ENCODE results near the gene WDR33. TPM values are rescaled to one million over a fixed set of nuclear protein-coding genes. Genes with fewer than 3 reads are reported as not detected.
"Not testable (repeated sequence)": the region's sequence is repeated elsewhere in the genome, so short reads cannot be mapped to it uniquely, and the experiment has no call there.

Gene WDR33
- total and polyA plus RNA-seq, 5 donors from 2014 or later: 31.5 to 71.4 (median 36.3) TPM

GRCh38 chr2:127771756-127772155, 39.2 kb downstream of the WDR33 start:
- DNase-seq (no peak), ATAC-seq (ENCODE audit: low read depth in 2 of 2) (no peak)
- H3K36me3 Mint-ChIP-seq: peaks cover 18% of the 10 kb centered on the region
- peaks cover 9% of the 10 kb centered on the region for H3K4me1 ChIP-seq (ENCODE audit: control insufficient read depth, insufficient read depth, low read length, poor library complexity, severe bottlenecking)
- H3K36me3 ChIP-seq (ENCODE audit: control insufficient read depth, insufficient read depth, low read length): peaks cover 40% of the 10 kb centered on the region
- no peak overlapping the region for H3K27ac Mint-ChIP-seq
- H3K4me3 ChIP-seq (ENCODE audit: low read depth, low read length): no peak overlapping the region
- no peaks in the 10 kb centered on the region for H3K27me3 ChIP-seq (ENCODE audit: control insufficient read depth, insufficient read depth, low read length)
- H3K9me3 ChIP-seq (ENCODE audit: control insufficient read depth in 2 of 2, low read length in 2 of 2): no peaks in the 10 kb centered on the region
- no peak overlapping the region for H3K27ac ChIP-seq (ENCODE audit: insufficient read depth, low read length, poor library complexity, severe bottlenecking)
- H3K9me3 Mint-ChIP-seq: no peaks in the 10 kb centered on the region
- H3K27me3 Mint-ChIP-seq: no peaks in the 10 kb centered on the region
- peaks cover 21 to 42% (median 32%) of the 10 kb centered on the region in 4 donors for H3K4me1 Mint-ChIP-seq
- no peak overlapping the region for H3K4me3 Mint-ChIP-seq

- H3K36me3 Mint-ChIP-seq: peaks cover 20% of the 10 kb centered on the region
- no peak for ATAC-seq (ENCODE audit: low read depth in 2 of 2)
- peaks cover 18 to 36% (median 28%) of the 10 kb centered on the region in 4 donors for H3K4me1 Mint-ChIP-seq
- peaks cover 45% of the 10 kb centered on the region for H3K36me3 ChIP-seq (ENCODE audit: control insufficient read depth, insufficient read depth, low read length)
- no peak overlapping the region for H3K27ac Mint-ChIP-seq
- H3K9me3 Mint-ChIP-seq: no peaks in the 10 kb centered on the region
- H3K27me3 ChIP-seq (ENCODE audit: control insufficient read depth, insufficient read depth, low read length): no peaks in the 10 kb centered on the region
- no peak overlapping the region for H3K4me3 ChIP-seq (ENCODE audit: low read depth, low read length)
- H3K4me3 Mint-ChIP-seq: no peak overlapping the region
- peak in 1 of 3 donors; percentile 6 for DNase-seq
- peaks cover 3% of the 10 kb centered on the region for H3K4me1 ChIP-seq (ENCODE audit: control insufficient read depth, insufficient read depth, low read length, poor library complexity, severe bottlenecking)
- no peaks in the 10 kb centered on the region for H3K27me3 Mint-ChIP-seq
- H3K27ac ChIP-seq (ENCODE audit: insufficient read depth, low read length, poor library complexity, severe bottlenecking): no peak overlapping the region
- H3K9me3 ChIP-seq (ENCODE audit: control insufficient read depth in 2 of 2, low read length in 2 of 2): no peaks in the 10 kb centered on the region
These were observed 39.8 kb downstream of the WDR33 start for GRCh38 chr2:127770973-127771735.

- not testable (repeated sequence) for H3K27ac Mint-ChIP-seq; H3K27me3 Mint-ChIP-seq; DNase-seq; H3K4me3 ChIP-seq (ENCODE audit: low read depth, low read length); H3K9me3 ChIP-seq (ENCODE audit: control insufficient read depth in 2 of 2, low read length in 2 of 2); H3K27ac ChIP-seq (ENCODE audit: insufficient read depth, low read length, poor library complexity, severe bottlenecking); H3K4me3 Mint-ChIP-seq; ATAC-seq (ENCODE audit: low read depth in 2 of 2); H3K27me3 ChIP-seq (ENCODE audit: control insufficient read depth, insufficient read depth, low read length); H3K9me3 Mint-ChIP-seq; H3K4me1 ChIP-seq (ENCODE audit: control insufficient read depth, insufficient read depth, low read length, poor library complexity, severe bottlenecking)
- Mint-ChIP-seq H3K4me1 (peaks cover 14 to 30% (median 22%) of the 10 kb centered on the region in 4 donors), H3K36me3 (peaks cover 23% of the 10 kb centered on the region)
- H3K36me3 ChIP-seq (ENCODE audit: control insufficient read depth, insufficient read depth, low read length): peaks cover 51% of the 10 kb centered on the region
These were observed 40.4 kb downstream of the WDR33 start for GRCh38 chr2:127770534-127770933.

GRCh38 chr2:127769587-127769986, 41.4 kb downstream of the WDR33 start:
- Mint-ChIP-seq H3K4me1 (peaks cover 10 to 25% (median 19%) of the 10 kb centered on the region in 4 donors), H3K4me3 (no peak overlapping the region), H3K27ac (peak overlapping the region; percentile 2 to 78 (median 23)), H3K9me3 (no peaks in the 10 kb centered on the region), H3K36me3 (peaks cover 33% of the 10 kb centered on the region), H3K27me3 (no peaks in the 10 kb centered on the region)
- no peaks in the 10 kb centered on the region for H3K27me3 ChIP-seq (ENCODE audit: control insufficient read depth, insufficient read depth, low read length)
- H3K4me1 ChIP-seq (ENCODE audit: control insufficient read depth, insufficient read depth, low read length, poor library complexity, severe bottlenecking): no peaks in the 10 kb centered on the region
- no peak overlapping the region for H3K4me3 ChIP-seq (ENCODE audit: low read depth, low read length)
- no peaks in the 10 kb centered on the region for H3K9me3 ChIP-seq (ENCODE audit: control insufficient read depth in 2 of 2, low read length in 2 of 2)
- DNase-seq: no peak
- no peak for ATAC-seq (ENCODE audit: low read depth in 2 of 2)
- H3K36me3 ChIP-seq (ENCODE audit: control insufficient read depth, insufficient read depth, low read length): peaks cover 60% of the 10 kb centered on the region
- H3K27ac ChIP-seq (ENCODE audit: insufficient read depth, low read length, poor library complexity, severe bottlenecking): no peak overlapping the region

- H3K27me3 ChIP-seq (ENCODE audit: control insufficient read depth, insufficient read depth, low read length): no peaks in the 10 kb centered on the region
- ATAC-seq (ENCODE audit: low read depth in 2 of 2) (no peak), DNase-seq (no peak)
- H3K4me3 Mint-ChIP-seq: peak overlapping the region in 1 of 4 donors; percentile 16
- H3K27me3 Mint-ChIP-seq: no peaks in the 10 kb centered on the region
- no peaks in the 10 kb centered on the region for H3K9me3 ChIP-seq (ENCODE audit: control insufficient read depth in 2 of 2, low read length in 2 of 2)
- H3K4me1 ChIP-seq (ENCODE audit: control insufficient read depth, insufficient read depth, low read length, poor library complexity, severe bottlenecking): no peaks in the 10 kb centered on the region
- peaks cover 10 to 25% (median 19%) of the 10 kb centered on the region in 4 donors for H3K4me1 Mint-ChIP-seq
- no peak overlapping the region for H3K4me3 ChIP-seq (ENCODE audit: low read depth, low read length)
- H3K36me3 ChIP-seq (ENCODE audit: control insufficient read depth, insufficient read depth, low read length): peaks cover 67% of the 10 kb centered on the region
- no peaks in the 10 kb centered on the region for H3K9me3 Mint-ChIP-seq
- no peak overlapping the region for H3K27ac ChIP-seq (ENCODE audit: insufficient read depth, low read length, poor library complexity, severe bottlenecking)
- peaks cover 35% of the 10 kb centered on the region for H3K36me3 Mint-ChIP-seq
- peak overlapping the region in 2 of 3 donors; percentile 23 to 78 for H3K27ac Mint-ChIP-seq
These were observed 42.0 kb downstream of the WDR33 start for GRCh38 chr2:127768775-127769479.

GRCh38 chr2:127763776-127764175, 47.2 kb downstream of the WDR33 start:
- Mint-ChIP-seq H3K4me3 (no peak overlapping the region), H3K9me3 (no peaks in the 10 kb centered on the region), H3K36me3 (peaks cover 44% of the 10 kb centered on the region), H3K27ac (no peak overlapping the region), H3K4me1 (peaks cover 0 to 3% (median 0%) of the 10 kb centered on the region in 4 donors), H3K27me3 (no peaks in the 10 kb centered on the region)
- H3K4me1 ChIP-seq (ENCODE audit: control insufficient read depth, insufficient read depth, low read length, poor library complexity, severe bottlenecking): no peaks in the 10 kb centered on the region
- H3K27ac ChIP-seq (ENCODE audit: insufficient read depth, low read length, poor library complexity, severe bottlenecking): no peak overlapping the region
- no peaks in the 10 kb centered on the region for H3K27me3 ChIP-seq (ENCODE audit: control insufficient read depth, insufficient read depth, low read length)
- no peak for DNase-seq
- no peaks in the 10 kb centered on the region for H3K9me3 ChIP-seq (ENCODE audit: control insufficient read depth in 2 of 2, low read length in 2 of 2)
- ATAC-seq (ENCODE audit: low read depth in 2 of 2): no peak
- no peak overlapping the region for H3K4me3 ChIP-seq (ENCODE audit: low read depth, low read length)
- peaks cover 79% of the 10 kb centered on the region for H3K36me3 ChIP-seq (ENCODE audit: control insufficient read depth, insufficient read depth, low read length)

- peaks cover 79% of the 10 kb centered on the region for H3K36me3 ChIP-seq (ENCODE audit: control insufficient read depth, insufficient read depth, low read length)
- ATAC-seq (ENCODE audit: low read depth in 2 of 2) (no peak), DNase-seq (no peak)
- Mint-ChIP-seq H3K4me1 (peaks cover 0 to 3% (median 0%) of the 10 kb centered on the region in 4 donors), H3K27me3 (no peaks in the 10 kb centered on the region), H3K4me3 (no peak overlapping the region), H3K9me3 (no peaks in the 10 kb centered on the region), H3K27ac (no peak overlapping the region), H3K36me3 (peaks cover 40% of the 10 kb centered on the region)
- no peaks in the 10 kb centered on the region for H3K27me3 ChIP-seq (ENCODE audit: control insufficient read depth, insufficient read depth, low read length)
- no peaks in the 10 kb centered on the region for H3K9me3 ChIP-seq (ENCODE audit: control insufficient read depth in 2 of 2, low read length in 2 of 2)
- H3K4me3 ChIP-seq (ENCODE audit: low read depth, low read length): no peak overlapping the region
- H3K4me1 ChIP-seq (ENCODE audit: control insufficient read depth, insufficient read depth, low read length, poor library complexity, severe bottlenecking): no peaks in the 10 kb centered on the region
- H3K27ac ChIP-seq (ENCODE audit: insufficient read depth, low read length, poor library complexity, severe bottlenecking): no peak overlapping the region
These were observed 48.1 kb downstream of the WDR33 start for GRCh38 chr2:127762846-127763245.
